Endothelial cell of umbilical vein (primary cell): ENCODE results near the gene PUS10.

ENCODE experiments used
- EZH2 ChIP-seq: IDR thresholded peaks from 2 replicates; pipeline ENCODE4 v1.6.1; 2012; ENCODE audit warnings: borderline replicate concordance, low read depth, mild to moderate bottlenecking, moderate library complexity, low read length, inconsistent platforms; ENCODE audit not compliant: severe bottlenecking
- FOS ChIP-seq: IDR thresholded peaks from 2 replicates; pipeline ENCODE4 v1.6.1; 2011; ENCODE audit warnings: mild to moderate bottlenecking, low read length, moderate library complexity, borderline replicate concordance; ENCODE audit not compliant: insufficient read depth
- MAX ChIP-seq: IDR thresholded peaks from 2 replicates; pipeline ENCODE4 v1.6.1; 2011; ENCODE audit not compliant: insufficient read depth, insufficient read length
- POLR2A ChIP-seq: IDR thresholded peaks from 2 replicates; pipeline ENCODE4 v1.6.1; 2012; ENCODE audit warnings: low read depth, mild to moderate bottlenecking, control low read depth, low read length
- POLR2AphosphoS5 ChIP-seq: IDR thresholded peaks from 2 replicates; pipeline ENCODE4 v1.6.1; 2012; ENCODE audit warnings: low read depth, mild to moderate bottlenecking, control low read depth, low read length, moderate library complexity; ENCODE audit not compliant: insufficient read depth
- TF ChIP-seq, protein P1 (sequence below), 2 donors: IDR thresholded peaks; 1 replicate in 1 of 2; 2 replicates in 1 of 2; pipeline ENCODE4 v1.5.1; 2011; ENCODE audit warnings: low read length in 2 of 2, mild to moderate bottlenecking in 2 of 2, moderate library complexity in 2 of 2, control low read depth in 1 of 2, inconsistent platforms in 1 of 2, low read depth in 1 of 2; ENCODE audit not compliant: insufficient read depth in 1 of 2; ENCODE audit errors: extremely low read depth in 1 of 2

DNA sequence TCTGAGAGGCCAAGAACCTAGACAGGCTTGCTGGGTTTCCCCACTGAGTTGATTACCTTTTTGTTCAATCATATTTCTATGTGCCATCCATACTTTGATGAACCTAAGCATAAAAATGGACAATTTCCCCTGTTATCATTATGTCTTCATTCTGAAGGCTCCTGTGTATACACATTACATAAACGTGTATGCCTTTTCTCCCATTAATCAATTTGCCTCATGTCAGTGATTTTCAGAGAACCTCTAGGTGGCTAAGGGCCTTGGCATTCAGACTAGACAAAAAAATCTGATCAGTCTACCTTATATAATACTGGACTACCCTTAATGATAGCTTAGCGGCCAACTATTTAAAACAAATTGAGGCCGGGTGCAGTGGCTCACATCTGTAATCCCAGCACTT, 4.7 kb downstream of the PUS10 start:
- TF ChIP-seq, protein P1, sequence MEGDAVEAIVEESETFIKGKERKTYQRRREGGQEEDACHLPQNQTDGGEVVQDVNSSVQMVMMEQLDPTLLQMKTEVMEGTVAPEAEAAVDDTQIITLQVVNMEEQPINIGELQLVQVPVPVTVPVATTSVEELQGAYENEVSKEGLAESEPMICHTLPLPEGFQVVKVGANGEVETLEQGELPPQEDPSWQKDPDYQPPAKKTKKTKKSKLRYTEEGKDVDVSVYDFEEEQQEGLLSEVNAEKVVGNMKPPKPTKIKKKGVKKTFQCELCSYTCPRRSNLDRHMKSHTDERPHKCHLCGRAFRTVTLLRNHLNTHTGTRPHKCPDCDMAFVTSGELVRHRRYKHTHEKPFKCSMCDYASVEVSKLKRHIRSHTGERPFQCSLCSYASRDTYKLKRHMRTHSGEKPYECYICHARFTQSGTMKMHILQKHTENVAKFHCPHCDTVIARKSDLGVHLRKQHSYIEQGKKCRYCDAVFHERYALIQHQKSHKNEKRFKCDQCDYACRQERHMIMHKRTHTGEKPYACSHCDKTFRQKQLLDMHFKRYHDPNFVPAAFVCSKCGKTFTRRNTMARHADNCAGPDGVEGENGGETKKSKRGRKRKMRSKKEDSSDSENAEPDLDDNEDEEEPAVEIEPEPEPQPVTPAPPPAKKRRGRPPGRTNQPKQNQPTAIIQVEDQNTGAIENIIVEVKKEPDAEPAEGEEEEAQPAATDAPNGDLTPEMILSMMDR (IDR thresholded peaks at IDR 0.05; ENCODE audit: extremely low read depth in 1 of 2, insufficient read depth in 1 of 2, low read depth in 1 of 2, low read length in 2 of 2) = no peak
- TF ChIP-seq POLR2AphosphoS5 = no peak
- no peak for TF ChIP-seq EZH2
- no peak for TF ChIP-seq POLR2A
- no peak for TF ChIP-seq FOS
- TF ChIP-seq MAX = no peak
